SH-SY5Y (cell line): ENCODE data around the gene DACH1.

ENCODE experiments used
- GATA2 ChIP-seq: IDR thresholded peaks from 2 replicates; pipeline ENCODE4 v1.6.1; 2011; ENCODE audit warnings: mild to moderate bottlenecking, low read depth, low read length
- GATA3 ChIP-seq: IDR thresholded peaks from 2 replicates; pipeline ENCODE4 v1.6.1; 2011; ENCODE audit warnings: low read depth, mild to moderate bottlenecking, low read length, moderate library complexity

DNA sequence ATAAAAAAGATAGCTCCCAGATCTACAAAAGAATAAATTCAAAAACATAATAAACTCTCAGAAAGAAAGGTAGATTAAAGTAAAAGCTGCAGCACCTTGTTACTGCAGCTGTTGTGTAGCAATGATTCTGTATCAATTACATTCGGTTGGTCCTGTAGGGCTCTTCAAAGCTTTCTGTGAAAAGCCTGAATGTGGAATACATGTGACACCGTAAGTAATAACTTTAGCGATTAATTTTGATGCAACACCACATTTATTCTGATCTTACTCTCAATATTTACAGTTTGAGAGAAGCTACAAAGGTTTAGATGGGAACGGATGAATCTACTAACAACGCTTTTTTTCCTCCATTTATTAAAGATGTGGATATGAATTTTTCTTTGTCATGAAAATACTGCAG lies 279.2 kb downstream of the DACH1 start:
- TF ChIP-seq GATA2 = no peak
- no peak for TF ChIP-seq GATA3
